Measurements from ENCODE around the gene KIF26B.

The KIF26B gene

GRCh38 chr1:245686446-245687030, 531.8 kb downstream of the KIF26B start:
- CTCF ChIA-PET: no interaction called here
- POLR2A ChIA-PET (ENCODE audit: low non-redundant PET): no interaction called here
- no peak for DNase-seq (ENCODE audit: low spot score)
- TF ChIP-seq CTCF (conservative IDR thresholded peaks at IDR 0.05; ENCODE audit: low read depth): no peak
- H3K27ac ChIP-seq: no peak overlapping the region

- POLR2A ChIA-PET (ENCODE audit: low non-redundant PET): no interaction called here
- H3K27ac ChIP-seq: no peak overlapping the region
- no peak for TF ChIP-seq CTCF (conservative IDR thresholded peaks at IDR 0.05; ENCODE audit: low read depth)
- DNase-seq (ENCODE audit: low spot score): no peak
- CTCF ChIA-PET: no interaction called here
These were observed 532.4 kb downstream of the KIF26B start for GRCh38 chr1:245687152-245687635.

GRCh38 chr1:245687636-245688535, 533.1 kb downstream of the KIF26B start:
- TF ChIP-seq CTCF (conservative IDR thresholded peaks at IDR 0.05; ENCODE audit: low read depth): no peak
- no peak for DNase-seq (ENCODE audit: low spot score)
- ChIA-PET POLR2A (ENCODE audit: low non-redundant PET) (no interaction called here), CTCF (interaction anchor here (0.6 kb wide), 1 partner anchor 307 kb away, joined by 3 read pairs; no protein-coding TSS in a partner anchor)
- H3K27ac ChIP-seq: no peak overlapping the region

GRCh38 chr1:245688536-245689453, 534.0 kb downstream of the KIF26B start:
- H3K27ac ChIP-seq: no peak overlapping the region
- TF ChIP-seq CTCF (conservative IDR thresholded peaks at IDR 0.05; ENCODE audit: low read depth): no peak
- no peak for DNase-seq (ENCODE audit: low spot score)
- CTCF ChIA-PET: no interaction called here
- POLR2A ChIA-PET (ENCODE audit: low non-redundant PET): no interaction called here

- no peak overlapping the region for H3K27ac ChIP-seq
- POLR2A ChIA-PET (ENCODE audit: low non-redundant PET): no interaction called here
- CTCF ChIA-PET: interaction anchor here (0.6 kb wide), 1 partner anchor 108 kb away, joined by 5 read pairs; no protein-coding TSS in a partner anchor
- TF ChIP-seq CTCF (conservative IDR thresholded peaks at IDR 0.05; ENCODE audit: low read depth): no peak
- DNase-seq (ENCODE audit: low spot score): no peak
These were observed 535.4 kb downstream of the KIF26B start for GRCh38 chr1:245690156-245690690.
